Stimulated activated CD4-positive, alpha-beta T cell treated with anti-CD3 and anti-CD28 coated beads, TNF-alpha, amount 100 ng/mL, for 48 hours (primary cell): ENCODE data around the gene FKBP5.
"Not testable (repeated sequence)": the region's sequence is repeated elsewhere in the genome, so short reads cannot be mapped to it uniquely, and the experiment has no call there.

Source experiments
- DNase-seq, 3 donors: peaks; one replicate each; pipeline ENCODE4 v3.0.0-alpha.2; 2020; ENCODE audit warnings: low read depth in 3 of 3

Gene FKBP5

GRCh38 chr6:35544769-35545361 lies 143.8 kb downstream of the FKBP5 start:
- DNase-seq, result no peak

- DNase-seq, result no peak
Measured at GRCh38 chr6:35543459-35544193, 145.1 kb downstream of the FKBP5 start.

- DNase-seq, result no peak
Measured at GRCh38 chr6:35541836-35542235, 146.9 kb downstream of the FKBP5 start.

- no peak for DNase-seq
Measured at GRCh38 chr6:35539223-35539622, 149.5 kb downstream of the FKBP5 start.

GRCh38 chr6:35535847-35536246 lies 152.9 kb downstream of the FKBP5 start:
- not testable (repeated sequence) for DNase-seq

- DNase-seq, result no peak
Measured at GRCh38 chr6:35534407-35535170, 154.1 kb downstream of the FKBP5 start.

GRCh38 chr6:35533981-35534380 lies 154.7 kb downstream of the FKBP5 start:
- DNase-seq, result no peak

GRCh38 chr6:35532126-35532525 lies 156.6 kb downstream of the FKBP5 start:
- no peak for DNase-seq

- DNase-seq, result no peak
Measured at GRCh38 chr6:35524380-35525020, 164.2 kb downstream of the FKBP5 start.
